A673 (cell line): ENCODE data around the gene PCBP4. TPM values are rescaled to one million over a fixed set of nuclear protein-coding genes. Genes with fewer than 3 reads are reported as not detected.

Source experiments
- BruUV-seq: library from RNA; stranded (reverse); fragments of 400-500 nt; replicated peaks from 2 replicates; lab custom pipeline; 2021; lab: Mats Ljungman, UMichigan
- CTCF ChIA-PET: fragments of 300-600 bp; sonication (Branson Sonifier 250); formaldehyde crosslinking; loops from one replicate; lab custom pipeline; 2022; ENCODE audit warnings: antibody characterized with exemption; lab: Charles Lee
- POLR2A ChIA-PET: fragments of 300-600 bp; sonication (Branson Sonifier 250); formaldehyde crosslinking; loops from one replicate; lab custom pipeline; 2022; ENCODE audit warnings: antibody characterized with exemption; ENCODE audit not compliant: low non-redundant PET; lab: Charles Lee
- DNase-seq: peaks from one replicate; pipeline ENCODE4 v3.0.0-alpha.2; 2015; ENCODE audit warnings: low spot score
- H3K27ac ChIP-seq: fragments of 200-600 bp; sonication (generic); 2 replicates; pipeline ENCODE4 v1.5.1; 2016; ENCODE audit warnings: mixed run types, low read depth, mild to moderate bottlenecking, mixed read lengths, antibody characterized with exemption, low read length; ENCODE audit not compliant: poor library complexity, severe bottlenecking
- H3K27me3 ChIP-seq: fragments of 200-600 bp; sonication (generic); replicated peaks from 2 replicates; pipeline ENCODE4 v1.6.1; 2017; ENCODE audit warnings: mixed run types, low read depth, mild to moderate bottlenecking, mixed read lengths, antibody characterized with exemption, low read length; ENCODE audit not compliant: insufficient read depth, poor library complexity
- H3K36me3 ChIP-seq: fragments of 200-600 bp; sonication (generic); 2 replicates; pipeline ENCODE4 v1.6.1; 2016; ENCODE audit warnings: mixed run types, mild to moderate bottlenecking, mixed read lengths, antibody characterized with exemption, low read length; ENCODE audit not compliant: insufficient read depth, poor library complexity, severe bottlenecking
- H3K4me1 ChIP-seq: fragments of 200-600 bp; sonication (generic); 2 replicates; pipeline ENCODE4 v1.6.1; 2017; ENCODE audit warnings: mixed run types, mild to moderate bottlenecking, mixed read lengths, antibody characterized with exemption, low read length; ENCODE audit not compliant: insufficient read depth, poor library complexity, severe bottlenecking
- H3K4me3 ChIP-seq: fragments of 200-600 bp; sonication (generic); 2 replicates; pipeline ENCODE4 v1.5.1; 2016; ENCODE audit warnings: low read depth, mixed run types, mild to moderate bottlenecking, mixed read lengths, low read length; ENCODE audit not compliant: poor library complexity, severe bottlenecking
- H3K9me3 ChIP-seq: fragments of 200-600 bp; sonication (generic); 2 replicates; pipeline ENCODE4 v1.6.1; 2016; ENCODE audit warnings: mixed run types, low read depth, mild to moderate bottlenecking, mixed read lengths, antibody characterized with exemption, low read length; ENCODE audit not compliant: poor library complexity, severe bottlenecking
- EZH2 ChIP-seq: fragments of 200-600 bp; sonication (generic); IDR thresholded peaks from 2 replicates; pipeline ENCODE4 v1.6.1; 2017; ENCODE audit warnings: borderline replicate concordance, low read depth, mild to moderate bottlenecking, mixed read lengths, antibody characterized with exemption, low read length; ENCODE audit not compliant: poor library complexity, severe bottlenecking
- intact Hi-C: fragments of 100-400 bp; cut with micrococcal nuclease; formaldehyde crosslinking; loops from one replicate; pipeline ENCODE4 v1.10.0; 2022; ENCODE audit not compliant: unreplicated experiment
- total RNA-seq: library from RNA; stranded (reverse); gene quantifications from 2 replicates; pipeline ENCODE4 v1.2.3, GENCODE V29; 2021
- TF ChIP-seq, protein P1 (sequence below): fragments of 300-800, 200-600 bp; sonication (generic); conservative IDR thresholded peaks from 2 replicates; pipeline ENCODE4 v1.5.1; 2017; ENCODE audit warnings: low read depth, mild to moderate bottlenecking, antibody characterized with exemption, low read length, moderate library complexity, mixed read lengths

PCBP4 gene
- total RNA-seq, 1 experiment from 2014 or later, result 5.3 TPM

DNA sequence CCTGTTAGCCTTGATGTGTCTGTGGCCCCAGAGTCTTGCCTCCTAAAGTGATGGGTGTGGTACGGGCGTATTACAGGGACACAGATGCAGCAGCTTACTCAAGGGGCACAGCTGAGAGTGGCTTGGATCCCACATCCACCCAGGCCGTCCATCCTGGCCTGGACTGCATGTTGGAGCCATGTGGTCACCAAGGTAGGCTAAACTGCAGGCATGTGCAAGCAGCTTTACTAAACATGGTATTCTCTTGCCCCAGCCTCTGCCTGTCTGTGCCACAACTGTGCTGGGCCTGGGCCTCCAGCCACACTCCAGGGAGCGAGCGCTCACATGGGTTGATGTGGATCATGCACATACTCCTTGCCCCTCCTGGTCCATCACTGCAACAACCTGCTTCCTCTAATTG, 18.1 kb downstream of the PCBP4 start:
- Histone ChIP-seq H3K9me3 (no peaks in the 10 kb centered on the region), H3K27me3 (no peaks in the 10 kb centered on the region), H3K36me3 (no peaks in the 10 kb centered on the region), H3K4me1 (no peaks in the 10 kb centered on the region), H3K27ac (no peak overlapping the region), H3K4me3 (no peak overlapping the region)
- intact Hi-C loops, result no loop called here
- CTCF ChIA-PET, result no interaction called here
- no peak for TF ChIP-seq EZH2
- TF ChIP-seq, protein P1, sequence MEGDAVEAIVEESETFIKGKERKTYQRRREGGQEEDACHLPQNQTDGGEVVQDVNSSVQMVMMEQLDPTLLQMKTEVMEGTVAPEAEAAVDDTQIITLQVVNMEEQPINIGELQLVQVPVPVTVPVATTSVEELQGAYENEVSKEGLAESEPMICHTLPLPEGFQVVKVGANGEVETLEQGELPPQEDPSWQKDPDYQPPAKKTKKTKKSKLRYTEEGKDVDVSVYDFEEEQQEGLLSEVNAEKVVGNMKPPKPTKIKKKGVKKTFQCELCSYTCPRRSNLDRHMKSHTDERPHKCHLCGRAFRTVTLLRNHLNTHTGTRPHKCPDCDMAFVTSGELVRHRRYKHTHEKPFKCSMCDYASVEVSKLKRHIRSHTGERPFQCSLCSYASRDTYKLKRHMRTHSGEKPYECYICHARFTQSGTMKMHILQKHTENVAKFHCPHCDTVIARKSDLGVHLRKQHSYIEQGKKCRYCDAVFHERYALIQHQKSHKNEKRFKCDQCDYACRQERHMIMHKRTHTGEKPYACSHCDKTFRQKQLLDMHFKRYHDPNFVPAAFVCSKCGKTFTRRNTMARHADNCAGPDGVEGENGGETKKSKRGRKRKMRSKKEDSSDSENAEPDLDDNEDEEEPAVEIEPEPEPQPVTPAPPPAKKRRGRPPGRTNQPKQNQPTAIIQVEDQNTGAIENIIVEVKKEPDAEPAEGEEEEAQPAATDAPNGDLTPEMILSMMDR, result no peak
- no TSS peak for BruUV-seq
- DNase-seq, result no peak
- POLR2A ChIA-PET, result no interaction called here

DNA sequence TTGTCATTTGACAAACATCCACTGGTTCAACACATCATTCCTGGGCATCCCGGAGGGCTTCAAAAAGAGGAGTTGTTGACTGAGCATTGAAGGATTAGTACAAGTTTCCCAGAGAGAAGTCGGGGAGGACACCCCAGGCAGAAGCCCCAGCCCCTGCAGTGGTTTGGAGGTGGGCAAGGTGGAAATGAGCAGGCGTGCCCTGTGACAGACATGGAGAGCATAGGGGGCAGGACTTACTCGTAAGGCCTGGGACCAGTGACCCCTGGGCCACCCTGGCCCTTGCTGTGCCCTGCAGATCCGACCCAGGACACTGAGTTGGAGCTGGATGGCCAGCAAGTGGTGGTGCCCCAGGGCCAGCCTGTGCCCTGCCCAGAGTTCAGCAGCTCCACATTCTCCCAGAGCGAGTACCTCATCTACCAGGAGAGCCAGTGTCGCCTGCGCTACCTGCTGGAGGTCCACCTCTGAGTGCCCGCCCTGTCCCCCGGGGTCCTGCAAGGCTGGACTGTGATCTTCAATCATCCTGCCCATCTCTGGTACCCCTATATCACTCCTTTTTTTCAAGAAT, 19.2 kb downstream of the PCBP4 start:
- intact Hi-C loops, result no loop called here
- no peak overlapping the region for H3K27ac ChIP-seq
- H3K4me1 ChIP-seq, result no peaks in the 10 kb centered on the region
- CTCF ChIA-PET, result no interaction called here
- TF ChIP-seq EZH2, result no peak
- TF ChIP-seq, protein P1, result no peak
- DNase-seq, result no peak
- H3K9me3 ChIP-seq, result no peaks in the 10 kb centered on the region
- H3K4me3 ChIP-seq, result no peak overlapping the region
- POLR2A ChIA-PET, result no interaction called here
- no peaks in the 10 kb centered on the region for H3K36me3 ChIP-seq
- H3K27me3 ChIP-seq, result no peaks in the 10 kb centered on the region
- BruUV-seq, result no TSS peak

DNA sequence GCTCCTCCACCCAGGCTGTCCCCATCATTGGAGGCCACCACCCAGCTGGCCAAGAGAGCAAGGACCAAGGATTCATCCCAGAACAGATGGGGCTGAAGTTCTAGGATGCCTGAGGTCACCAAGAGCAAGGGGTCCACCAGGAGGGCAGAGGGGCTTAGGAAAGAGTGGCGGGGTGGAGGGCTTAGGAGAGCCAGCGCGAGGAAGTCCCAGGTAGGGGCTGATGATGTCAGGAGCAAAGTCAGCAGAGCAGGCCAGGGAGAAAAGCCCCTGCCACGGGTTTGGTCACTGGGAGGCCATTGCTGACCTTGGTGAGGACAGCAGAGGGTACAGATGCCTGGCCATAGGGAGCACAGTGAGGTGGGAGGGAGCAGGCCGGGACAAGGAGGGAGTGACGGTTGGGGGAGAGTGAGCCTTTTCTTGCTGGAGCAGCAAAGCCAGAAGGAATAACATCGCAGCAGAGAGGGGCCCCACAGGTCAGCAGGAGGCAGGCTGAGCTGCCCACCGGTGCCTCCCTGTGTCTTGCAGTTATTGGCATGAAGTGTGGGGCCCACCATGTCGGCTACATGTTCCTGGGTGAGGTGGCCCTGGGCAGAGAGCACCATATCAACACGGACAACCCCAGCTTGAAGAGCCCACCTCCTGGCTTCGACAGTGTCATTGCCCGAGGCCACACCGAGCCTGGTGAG, 19.9 kb downstream of the PCBP4 start:
- BruUV-seq, result no TSS peak
- CTCF ChIA-PET, result no interaction called here

More for the DNA sequence above, 19.9 kb downstream of the PCBP4 start:
- no peaks in the 10 kb centered on the region for H3K9me3 ChIP-seq
- no peak overlapping the region for H3K4me3 ChIP-seq
- TF ChIP-seq EZH2, result no peak
- TF ChIP-seq, protein P1, result no peak
- no peak overlapping the region for H3K27ac ChIP-seq
- H3K4me1 ChIP-seq, result peaks cover 5% of the 10 kb centered on the region
- intact Hi-C loops, result no loop called here
- DNase-seq, result no peak
- POLR2A ChIA-PET, result no interaction called here
- H3K27me3 ChIP-seq, result no peaks in the 10 kb centered on the region
- H3K36me3 ChIP-seq, result no peaks in the 10 kb centered on the region
